ENCODE results near the gene FLRT2. TPM values are rescaled to one million over a fixed set of nuclear protein-coding genes. Genes with fewer than 3 reads are reported as not detected.

FLRT2 gene
- polyA plus RNA-seq, 6 donors from 2014 or later, result not detected

DNA sequence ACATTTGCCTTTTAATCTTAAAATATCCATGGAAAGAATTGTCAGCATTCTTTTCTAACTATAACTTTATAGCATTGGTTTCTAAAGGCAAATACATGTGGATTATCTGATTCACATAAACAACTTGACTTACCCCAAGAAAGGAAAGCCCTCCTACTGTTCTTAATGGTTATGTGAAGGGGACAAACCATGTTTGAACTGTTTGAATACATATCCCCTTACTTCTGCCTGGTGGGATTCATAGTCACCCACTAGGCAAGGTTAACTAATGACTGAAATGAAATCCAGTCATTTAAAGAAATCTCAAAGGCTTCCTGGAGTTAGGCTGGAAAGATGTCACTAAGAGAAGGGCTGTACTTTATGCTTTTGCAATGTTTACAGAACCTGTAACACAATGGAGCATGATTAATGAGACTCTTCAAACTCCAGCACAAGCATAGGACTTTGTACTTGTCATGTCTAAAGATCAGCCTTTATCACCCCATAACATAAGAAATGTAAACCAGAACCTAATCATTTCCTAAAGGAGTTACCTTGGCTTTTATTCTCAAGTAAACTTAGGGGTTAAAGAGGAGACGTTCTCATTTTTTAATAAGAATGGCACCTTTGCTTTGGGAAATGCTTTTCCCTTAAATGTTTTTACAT lies 10.2 kb upstream of the FLRT2 start:
- H3K27ac Mint-ChIP-seq, result no peak overlapping the region
- DNase-seq (no peak), ATAC-seq (ENCODE audit: low read depth in 2 of 2) (no peak)
- H3K4me1 Mint-ChIP-seq, result no peaks in the 10 kb centered on the region
- no peak overlapping the region for H3K4me3 Mint-ChIP-seq
- no peaks in the 10 kb centered on the region for H3K27me3 Mint-ChIP-seq
- peaks cover 0 to 3% (median 0%) of the 10 kb centered on the region in 7 donors for H3K9me3 Mint-ChIP-seq
- no peaks in the 10 kb centered on the region for H3K36me3 Mint-ChIP-seq

DNA sequence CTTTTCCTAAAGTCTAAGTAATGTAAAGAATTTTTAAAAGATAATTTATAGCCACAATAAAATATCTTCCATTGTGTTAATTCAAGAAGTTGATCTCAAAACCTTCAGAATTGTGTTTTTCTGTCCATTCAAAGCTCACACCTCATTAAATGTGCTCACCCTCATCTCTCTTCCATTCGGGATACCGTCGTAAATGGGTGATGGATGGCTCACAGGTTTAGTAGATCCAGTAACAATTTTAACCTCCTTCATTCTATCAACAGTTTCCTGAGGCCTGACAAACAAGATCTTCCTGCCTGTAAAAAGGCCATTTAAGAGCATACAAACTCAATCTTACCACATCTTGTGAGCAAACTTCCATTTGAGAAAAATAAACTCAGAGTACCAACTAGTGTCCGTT lies 9.4 kb upstream of the FLRT2 start:
- ATAC-seq (ENCODE audit: low read depth in 2 of 2), result no peak
- peaks cover 0 to 6% (median 0%) of the 10 kb centered on the region in 3 donors for H3K27me3 Mint-ChIP-seq
- no peak overlapping the region for H3K27ac Mint-ChIP-seq
- no peak overlapping the region for H3K4me3 Mint-ChIP-seq
- no peaks in the 10 kb centered on the region for H3K36me3 Mint-ChIP-seq
- no peaks in the 10 kb centered on the region for H3K4me1 Mint-ChIP-seq
- DNase-seq, result no peak
- H3K9me3 Mint-ChIP-seq, result peaks cover 0 to 3% (median 0%) of the 10 kb centered on the region in 7 donors

DNA sequence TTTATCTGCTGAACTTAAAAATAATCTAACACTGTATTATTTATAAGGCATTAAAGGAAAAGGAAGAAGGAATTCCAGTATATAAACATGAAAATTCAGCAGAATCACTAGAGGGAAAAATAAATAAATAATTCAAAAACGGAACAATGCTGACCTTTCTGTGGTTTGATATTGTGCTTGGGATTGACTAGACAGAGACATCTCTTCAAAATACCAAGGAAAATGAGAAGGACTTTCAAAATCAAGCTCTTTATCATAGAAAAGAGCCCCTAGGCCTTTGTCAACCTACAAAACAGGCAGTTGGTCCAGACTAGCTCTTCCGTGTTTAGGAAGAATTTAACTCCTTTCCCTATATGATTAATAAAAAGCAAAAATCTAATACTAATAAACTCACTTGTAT lies 6.3 kb upstream of the FLRT2 start:
- no peak overlapping the region for H3K4me3 Mint-ChIP-seq
- H3K9me3 Mint-ChIP-seq, result peaks cover 0 to 4% (median 0%) of the 10 kb centered on the region in 7 donors
- H3K4me1 Mint-ChIP-seq, result no peaks in the 10 kb centered on the region
- peaks cover 17 to 28% (median 25%) of the 10 kb centered on the region in 3 donors for H3K27me3 Mint-ChIP-seq
- ATAC-seq (ENCODE audit: low read depth in 2 of 2) (no peak), DNase-seq (no peak)
- H3K36me3 Mint-ChIP-seq, result no peaks in the 10 kb centered on the region
- H3K27ac Mint-ChIP-seq, result peak overlapping the region in 1 of 6 donors; percentile 12

- peaks cover 51 to 56% (median 54%) of the 10 kb centered on the region in 3 donors for H3K27me3 Mint-ChIP-seq
- peaks cover under 1 to 3% of the 10 kb centered on the region in 2 donors for H3K36me3 Mint-ChIP-seq
- no peak overlapping the region for H3K4me3 Mint-ChIP-seq
- no peak overlapping the region for H3K27ac Mint-ChIP-seq
- peaks cover 4 to 6% (median 4%) of the 10 kb centered on the region in 3 donors for H3K4me1 Mint-ChIP-seq
- peaks cover 0 to 4% (median 0%) of the 10 kb centered on the region in 7 donors for H3K9me3 Mint-ChIP-seq
- no peak for ATAC-seq (ENCODE audit: low read depth in 2 of 2)
- no peak for DNase-seq
These were observed 2.9 kb upstream of the FLRT2 start for GRCh38 chr14:85527006-85527405.

GRCh38 chr14:85527445-85528035 lies 2.4 kb upstream of the FLRT2 start:
- Mint-ChIP-seq H3K4me3 (no peak overlapping the region), H3K4me1 (peaks cover 6 to 10% (median 7%) of the 10 kb centered on the region in 3 donors), H3K36me3 (peaks cover 5 to 8% of the 10 kb centered on the region in 2 donors), H3K27ac (no peak overlapping the region), H3K27me3 (peaks cover 56 to 61% (median 59%) of the 10 kb centered on the region in 3 donors), H3K9me3 (peaks cover 0 to 4% (median 0%) of the 10 kb centered on the region in 7 donors)
- no peak for ATAC-seq (ENCODE audit: low read depth in 2 of 2)
- no peak for DNase-seq

DNA sequence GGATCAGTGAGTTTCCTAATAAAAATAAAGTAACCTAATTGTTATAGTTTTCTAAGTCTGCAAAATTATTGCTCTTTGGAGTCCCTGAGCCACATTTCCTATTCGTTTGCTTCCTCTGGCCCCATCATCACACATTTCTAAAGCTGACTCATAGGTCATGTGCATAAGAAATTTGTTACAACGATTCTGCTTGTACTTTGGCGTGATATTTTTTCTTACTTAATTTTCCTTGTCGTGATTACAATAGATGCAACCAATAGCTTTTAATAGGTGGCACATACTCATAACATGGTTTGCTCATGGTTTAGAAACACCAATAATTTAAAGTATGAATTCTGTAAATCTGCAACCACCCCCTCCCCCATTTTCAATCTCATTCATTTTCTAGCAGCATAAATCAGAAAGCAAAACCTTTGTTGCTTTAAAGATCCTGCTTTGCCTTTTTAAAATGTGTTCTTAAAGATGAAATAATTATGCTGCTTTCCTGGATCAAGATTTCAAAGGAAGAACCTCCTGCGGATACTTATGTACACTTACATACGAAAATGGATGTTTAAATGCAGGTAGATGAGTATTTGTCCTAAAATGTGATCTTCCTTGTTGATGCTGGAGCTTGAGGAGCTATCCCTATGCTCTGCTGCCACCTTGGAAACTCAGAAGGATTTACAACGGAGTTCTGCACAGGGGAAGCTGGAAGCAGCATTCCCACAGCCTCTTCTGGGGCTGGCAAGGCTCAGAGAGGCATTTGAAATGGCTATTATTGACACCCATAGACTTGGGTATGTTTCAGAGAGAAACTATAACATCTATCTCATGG lies 1.7 kb upstream of the FLRT2 start:
- Mint-ChIP-seq H3K36me3 (peaks cover 5 to 11% of the 10 kb centered on the region in 2 donors), H3K27ac (no peak overlapping the region), H3K4me1 (peaks cover 6 to 14% (median 7%) of the 10 kb centered on the region in 3 donors), H3K27me3 (peaks cover 62 to 67% (median 63%) of the 10 kb centered on the region in 3 donors), H3K9me3 (peaks cover 0 to 4% (median 0%) of the 10 kb centered on the region in 7 donors), H3K4me3 (no peak overlapping the region)
- ATAC-seq (ENCODE audit: low read depth in 2 of 2) (no peak), DNase-seq (no peak)

GRCh38 chr14:85528897-85529631 lies 880 bp upstream of the FLRT2 start:
- Mint-ChIP-seq H3K27me3 (peaks cover 66 to 69% (median 66%) of the 10 kb centered on the region in 3 donors), H3K36me3 (peaks cover 5 to 11% of the 10 kb centered on the region in 2 donors), H3K9me3 (peaks cover 0 to 4% (median 0%) of the 10 kb centered on the region in 7 donors), H3K27ac (no peak overlapping the region), H3K4me1 (peaks cover 6 to 16% (median 7%) of the 10 kb centered on the region in 3 donors), H3K4me3 (no peak overlapping the region)
- DNase-seq (no peak), ATAC-seq (ENCODE audit: low read depth in 2 of 2) (no peak)

GRCh38 chr14:85530626-85531025 lies 682 bp downstream of the FLRT2 start:
- Mint-ChIP-seq H3K4me3 (no peak overlapping the region), H3K9me3 (peaks cover 0 to 4% (median 0%) of the 10 kb centered on the region in 7 donors), H3K27me3 (peaks cover 73 to 80% (median 80%) of the 10 kb centered on the region in 3 donors), H3K4me1 (peaks cover 6 to 18% (median 7%) of the 10 kb centered on the region in 3 donors), H3K27ac (no peak overlapping the region), H3K36me3 (peaks cover 5 to 11% of the 10 kb centered on the region in 2 donors)
- DNase-seq, result no peak
- no peak for ATAC-seq (ENCODE audit: low read depth in 2 of 2)

DNA sequence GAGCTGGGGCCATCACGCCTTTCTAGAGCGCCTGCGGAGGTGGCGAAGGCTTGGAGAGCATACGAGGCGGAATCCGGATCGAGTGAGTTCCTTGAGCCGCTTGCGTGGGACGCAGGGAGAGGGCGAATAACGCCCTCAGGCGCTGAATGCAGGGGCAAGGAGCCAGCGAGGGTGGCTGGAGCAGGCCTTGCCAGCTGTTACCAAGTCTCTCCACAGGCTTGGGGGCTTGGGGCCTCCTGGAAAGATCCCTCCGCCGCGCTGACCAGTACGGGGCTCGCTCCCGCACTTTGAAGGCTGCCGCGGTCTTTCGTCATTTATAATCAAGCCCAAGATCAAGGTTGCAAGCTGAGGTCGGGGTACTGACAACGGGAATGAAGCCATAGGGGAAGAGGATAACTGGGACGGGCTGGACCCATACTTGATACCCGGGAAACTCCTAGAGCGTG lies 1.2 kb downstream of the FLRT2 start:
- peak overlapping the region in 2 of 8 donors; percentile 12 to 25 for H3K4me3 Mint-ChIP-seq
- H3K27ac Mint-ChIP-seq, result no peak overlapping the region
- H3K4me1 Mint-ChIP-seq, result peaks cover 6 to 18% (median 7%) of the 10 kb centered on the region in 3 donors
- DNase-seq (no peak), ATAC-seq (ENCODE audit: low read depth in 2 of 2) (no peak)
- peaks cover 5 to 11% of the 10 kb centered on the region in 2 donors for H3K36me3 Mint-ChIP-seq
- peaks cover 72 to 77% (median 75%) of the 10 kb centered on the region in 3 donors for H3K27me3 Mint-ChIP-seq
- H3K9me3 Mint-ChIP-seq, result peaks cover 0 to 4% (median 0%) of the 10 kb centered on the region in 7 donors

- Mint-ChIP-seq H3K27me3 (peaks cover 73 to 83% (median 74%) of the 10 kb centered on the region in 3 donors), H3K4me1 (peaks cover 6 to 18% (median 7%) of the 10 kb centered on the region in 3 donors), H3K36me3 (peaks cover 5 to 11% of the 10 kb centered on the region in 2 donors), H3K9me3 (peaks cover 0 to 4% (median 0%) of the 10 kb centered on the region in 7 donors), H3K4me3 (peak overlapping the region in 3 of 8 donors; percentile 51 to 59 (median 53)), H3K27ac (no peak overlapping the region)
- DNase-seq, result no peak
- no peak for ATAC-seq (ENCODE audit: low read depth in 2 of 2)
These were observed 1.8 kb downstream of the FLRT2 start for GRCh38 chr14:85531587-85532373.

- Mint-ChIP-seq H3K4me1 (peaks cover 6 to 18% (median 7%) of the 10 kb centered on the region in 3 donors), H3K36me3 (peaks cover 5 to 11% of the 10 kb centered on the region in 2 donors), H3K4me3 (peak overlapping the region in 2 of 8 donors; percentile 53 to 59), H3K27me3 (peaks cover 71 to 83% (median 73%) of the 10 kb centered on the region in 3 donors), H3K9me3 (peaks cover 0 to 4% (median 0%) of the 10 kb centered on the region in 7 donors), H3K27ac (peak overlapping the region in 1 of 6 donors; percentile 66)
- no peak for ATAC-seq (ENCODE audit: low read depth in 2 of 2)
- no peak for DNase-seq
These were observed 2.6 kb downstream of the FLRT2 start for GRCh38 chr14:85532374-85533022.
